PFSK-1 (cell line): ENCODE measurements around the gene DERA.

Source experiments
- FOXP2 ChIP-seq: optimal IDR thresholded peaks from 2 replicates; pipeline ENCODE3; 2011; ENCODE audit warnings: borderline replicate concordance, control low read depth, inconsistent platforms; ENCODE audit not compliant: insufficient read depth; ENCODE audit errors: extremely low read length, extremely low read depth
- POLR2AphosphoS5 ChIP-seq: IDR thresholded peaks from 2 replicates; pipeline ENCODE4 v1.6.1; 2012; ENCODE audit warnings: low read depth, mild to moderate bottlenecking, control low read depth, low read length, moderate library complexity
- REST ChIP-seq, 2 experiments: IDR thresholded peaks; 2 replicates each; pipeline versions ENCODE4 v1.6.1 to v1.8.0; 2011 to 2012; ENCODE audit warnings: low read depth in 2 of 2, low read length in 2 of 2, control low read depth in 1 of 2, inconsistent platforms in 1 of 2, mild to moderate bottlenecking in 1 of 2, moderate library complexity in 1 of 2; ENCODE audit not compliant: insufficient read depth in 1 of 2
- SIN3A ChIP-seq: IDR thresholded peaks from 2 replicates; pipeline ENCODE4 v1.6.1; 2012; ENCODE audit warnings: mild to moderate bottlenecking, low read length, moderate library complexity, borderline replicate concordance; ENCODE audit not compliant: insufficient read depth
- TAF1 ChIP-seq: IDR thresholded peaks from 2 replicates; pipeline ENCODE4 v1.6.1; 2012; ENCODE audit warnings: low read length, control low read depth, borderline replicate concordance; ENCODE audit not compliant: insufficient read depth

DERA gene

GRCh38 chr12:16021026-16021425 lies 109.9 kb downstream of the DERA start:
- no peak for TF ChIP-seq SIN3A
- TF ChIP-seq POLR2AphosphoS5, result no peak
- no peak for TF ChIP-seq TAF1
- no peak for TF ChIP-seq REST (IDR thresholded peaks at IDR 0.05; ENCODE audit: insufficient read depth in 1 of 2, low read depth in 2 of 2, low read length in 2 of 2)
- no peak for TF ChIP-seq FOXP2

- TF ChIP-seq FOXP2 (no peak), REST (IDR thresholded peaks at IDR 0.05; ENCODE audit: insufficient read depth in 1 of 2, low read depth in 2 of 2, low read length in 2 of 2) (no peak), TAF1 (no peak), POLR2AphosphoS5 (no peak), SIN3A (no peak)
These were observed 110.5 kb downstream of the DERA start for GRCh38 chr12:16021676-16022075.

- no peak for TF ChIP-seq POLR2AphosphoS5
- no peak for TF ChIP-seq REST (IDR thresholded peaks at IDR 0.05; ENCODE audit: insufficient read depth in 1 of 2, low read depth in 2 of 2, low read length in 2 of 2)
- no peak for TF ChIP-seq TAF1
- TF ChIP-seq SIN3A, result no peak
- no peak for TF ChIP-seq FOXP2
These were observed 115.9 kb downstream of the DERA start for GRCh38 chr12:16027002-16027401.

- TF ChIP-seq REST (IDR thresholded peaks at IDR 0.05; ENCODE audit: insufficient read depth in 1 of 2, low read depth in 2 of 2, low read length in 2 of 2), result no peak
These were observed 119.6 kb downstream of the DERA start for GRCh38 chr12:16030744-16031143.

GRCh38 chr12:16034136-16034817 lies 123.1 kb downstream of the DERA start:
- no peak for TF ChIP-seq POLR2AphosphoS5

GRCh38 chr12:16036073-16036472 lies 124.9 kb downstream of the DERA start:
- no peak for TF ChIP-seq SIN3A
- TF ChIP-seq TAF1, result no peak
- no peak for TF ChIP-seq POLR2AphosphoS5
- no peak for TF ChIP-seq REST (IDR thresholded peaks at IDR 0.05; ENCODE audit: insufficient read depth in 1 of 2, low read depth in 2 of 2, low read length in 2 of 2)
- TF ChIP-seq FOXP2, result no peak
